ENCODE data around the gene CD82.

DNA sequence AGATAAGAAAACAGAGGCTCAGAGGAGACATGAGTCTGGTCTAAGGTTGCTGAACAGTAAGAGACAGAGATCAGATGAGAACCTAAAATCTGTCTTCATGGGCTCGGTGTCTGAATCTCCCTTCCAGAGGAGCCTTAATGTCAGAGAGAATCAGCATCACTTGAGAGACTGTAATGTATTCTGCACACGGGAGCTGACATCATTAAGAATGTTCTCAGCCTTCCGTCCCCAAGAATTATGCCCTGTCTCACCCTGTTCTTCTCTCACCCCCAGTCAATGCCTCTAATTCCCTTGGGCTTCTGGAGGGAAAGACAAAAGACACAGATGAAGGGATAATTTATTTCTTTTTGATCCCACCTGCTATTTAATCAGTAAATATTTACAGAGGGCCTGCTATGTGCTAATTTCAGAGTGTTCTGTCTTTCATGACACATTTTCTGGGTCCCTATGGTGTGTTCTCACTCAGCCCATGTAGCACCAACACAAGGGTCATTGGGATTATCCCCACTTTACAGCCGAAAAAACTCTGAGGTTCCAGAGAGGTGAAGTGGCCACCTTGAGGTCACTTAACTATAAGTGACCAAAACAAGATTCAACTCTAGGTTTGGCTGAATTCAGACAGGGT is 61.8 kb downstream of the CD82 start:
- TF ChIP-seq POLR2A (IDR thresholded peaks at IDR 0.05; ENCODE audit: low read depth, low read length) (no peak), TAF1 (IDR thresholded peaks at IDR 0.05; ENCODE audit: low read depth, low read length) (no peak)
